Cardiac muscle cell (in vitro differentiated cells and primary cell): ENCODE measurements around the gene NFIA. TPM values are rescaled to one million over a fixed set of nuclear protein-coding genes. Genes with fewer than 3 reads are reported as not detected.

Experiments
- DNase-seq, 2 donors: peaks; one replicate each; pipeline versions ENCODE4 v3.0.0 to v3.0.0-alpha.2; 2010 to 2017; ENCODE audit warnings: low read depth in 1 of 2, low spot score in 1 of 2
- H3K27ac ChIP-seq: fragments of 200-600 bp; sonication (generic); 2 replicates; pipeline ENCODE4 v1.5.1; 2016
- H3K27me3 ChIP-seq: fragments of 200-600 bp; sonication (generic); 2 replicates; pipeline ENCODE4 v1.6.0; 2016; ENCODE audit warnings: control low read depth
- H3K36me3 ChIP-seq: fragments of 200-600 bp; sonication (generic); 2 replicates; pipeline ENCODE4 v1.5.1; 2016; ENCODE audit warnings: control low read depth
- H3K4me1 ChIP-seq: fragments of 200-600 bp; sonication (generic); 2 replicates; pipeline ENCODE4 v1.8.1; 2017; ENCODE audit warnings: low read depth, mild to moderate bottlenecking, mixed run types
- H3K4me3 ChIP-seq: fragments of 200-600 bp; sonication (generic); 2 replicates; pipeline ENCODE4 v1.5.1; 2016; ENCODE audit warnings: mild to moderate bottlenecking
- H3K9me3 ChIP-seq: fragments of 200-600 bp; sonication (generic); 2 replicates; pipeline ENCODE4 v1.5.1; 2017; ENCODE audit warnings: low read depth, mild to moderate bottlenecking, control low read depth
- CTCF ChIP-seq: IDR thresholded peaks from 2 replicates; pipeline ENCODE4 v1.5.1; 2012; ENCODE audit warnings: low read depth, mild to moderate bottlenecking, low read length
- polyA plus RNA-seq: library from polyadenylated mRNA; unstranded; fragments of >200 nt; fragmentation: Nextera tagmentation; extraction: Ambion mirVana; gene quantifications from 2 replicates; pipeline ENCODE4 v1.2.1, GENCODE V29; 2016
- total RNA-seq: library from RNA; depleted of rRNA; stranded (reverse); fragments of >200 nt; gene quantifications from 2 replicates; pipeline ENCODE4 v1.2.3, GENCODE V29; 2016

NFIA gene
- total and polyA plus RNA-seq, 2 experiments from 2014 or later: 10.1 to 12.0 TPM

GRCh38 chr1:61085206-61085982 is 3.0 kb downstream of the NFIA start:
- Histone ChIP-seq H3K36me3 (peaks cover 5% of the 10 kb centered on the region), H3K27me3 (peaks cover 31% of the 10 kb centered on the region), H3K4me1 (peaks cover 28% of the 10 kb centered on the region), H3K4me3 (no peak overlapping the region), H3K27ac (no peak overlapping the region), H3K9me3 (no peaks in the 10 kb centered on the region)
- no peak for TF ChIP-seq CTCF
- no peak for DNase-seq

- DNase-seq: peak in 1 of 2 donors; percentile 8
- H3K27me3 ChIP-seq: peaks cover 31% of the 10 kb centered on the region
- peaks cover 5% of the 10 kb centered on the region for H3K36me3 ChIP-seq
- H3K9me3 ChIP-seq: no peaks in the 10 kb centered on the region
- no peak overlapping the region for H3K4me3 ChIP-seq
- H3K4me1 ChIP-seq: peaks cover 20% of the 10 kb centered on the region
- no peak for TF ChIP-seq CTCF
- no peak overlapping the region for H3K27ac ChIP-seq
Measured at GRCh38 chr1:61085983-61086644, 3.8 kb downstream of the NFIA start.

GRCh38 chr1:61087571-61087970 is 5.2 kb downstream of the NFIA start:
- Histone ChIP-seq H3K9me3 (no peaks in the 10 kb centered on the region), H3K4me3 (no peak overlapping the region), H3K27me3 (peaks cover 31% of the 10 kb centered on the region), H3K4me1 (peaks cover 27% of the 10 kb centered on the region), H3K27ac (no peak overlapping the region), H3K36me3 (peaks cover 5% of the 10 kb centered on the region)
- TF ChIP-seq CTCF: no peak
- DNase-seq: peak in 1 of 2 donors; percentile 33

GRCh38 chr1:61088163-61088974 is 6.0 kb downstream of the NFIA start:
- H3K36me3 ChIP-seq: peaks cover 5% of the 10 kb centered on the region
- peaks cover 31% of the 10 kb centered on the region for H3K4me1 ChIP-seq
- H3K4me3 ChIP-seq: no peak overlapping the region
- H3K27me3 ChIP-seq: peaks cover 31% of the 10 kb centered on the region
- no peaks in the 10 kb centered on the region for H3K9me3 ChIP-seq
- DNase-seq: no peak
- no peak overlapping the region for H3K27ac ChIP-seq
- TF ChIP-seq CTCF: no peak

GRCh38 chr1:61089338-61089737 is 7.0 kb downstream of the NFIA start:
- H3K4me3 ChIP-seq: no peak overlapping the region

More at GRCh38 chr1:61089338-61089737, 7.0 kb downstream of the NFIA start:
- peaks cover 26% of the 10 kb centered on the region for H3K4me1 ChIP-seq
- H3K36me3 ChIP-seq: peaks cover 5% of the 10 kb centered on the region
- peak in 1 of 2 donors; percentile 60 for DNase-seq
- no peaks in the 10 kb centered on the region for H3K9me3 ChIP-seq
- H3K27me3 ChIP-seq: peaks cover 24% of the 10 kb centered on the region
- H3K27ac ChIP-seq: no peak overlapping the region
- no peak for TF ChIP-seq CTCF
